HG03378 (cell line): ENCODE measurements around the gene CDX1.
A peak's percentile ranks its signal among the peaks of the same experiment; 100 is the strongest.

Experiments used
- ATAC-seq: cut with Tn5 transposase; IDR thresholded peaks from one replicate; pipeline ENCODE4 v1.9.1; 2021; ENCODE audit warnings: mild to moderate bottlenecking, moderate library complexity; ENCODE audit not compliant: unreplicated experiment

Gene CDX1

DNA sequence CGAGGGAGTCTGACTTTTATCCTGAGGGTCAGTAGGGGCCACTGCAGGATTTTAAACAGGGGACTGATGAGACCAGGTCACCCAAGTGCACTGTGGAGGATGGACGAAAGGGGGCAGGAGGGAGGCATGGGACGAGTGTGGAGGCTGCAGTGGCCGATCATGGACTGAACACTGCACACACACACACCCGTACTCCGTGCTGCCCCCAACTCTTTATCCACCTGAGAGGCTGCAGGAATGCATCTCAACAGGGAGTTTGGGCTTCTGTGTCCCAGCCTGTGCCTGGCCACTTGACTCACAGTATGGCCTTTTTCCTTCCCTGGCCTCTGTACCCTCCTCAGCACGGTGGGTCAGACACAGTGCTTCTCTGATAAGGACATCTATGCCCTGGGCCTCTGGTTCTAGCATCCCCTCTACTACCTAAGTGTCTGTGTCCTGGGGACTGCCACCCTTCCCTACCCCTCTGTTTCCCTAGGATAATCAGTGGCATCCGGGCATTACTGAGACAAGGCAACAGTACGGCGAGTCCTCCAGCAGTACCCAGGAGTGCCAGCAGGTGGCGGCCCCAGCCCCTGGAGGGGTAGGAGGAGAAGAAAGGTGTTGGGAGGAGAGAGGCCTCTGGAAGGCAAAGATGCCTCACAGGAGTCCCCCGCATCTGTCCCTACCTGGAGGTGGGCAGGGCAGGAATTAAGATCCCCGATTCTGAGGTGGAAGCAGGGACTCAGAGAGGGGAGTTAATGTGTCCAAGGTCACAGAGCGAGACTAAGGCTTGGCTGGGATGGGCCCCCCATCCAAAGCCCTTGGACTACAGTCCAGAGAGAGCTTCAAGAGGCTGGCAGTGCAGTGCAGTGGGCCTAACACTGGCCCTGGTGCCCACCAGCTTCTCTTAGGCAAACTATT, 5.1 kb upstream of the CDX1 start:
- peak; percentile 60 for ATAC-seq

DNA sequence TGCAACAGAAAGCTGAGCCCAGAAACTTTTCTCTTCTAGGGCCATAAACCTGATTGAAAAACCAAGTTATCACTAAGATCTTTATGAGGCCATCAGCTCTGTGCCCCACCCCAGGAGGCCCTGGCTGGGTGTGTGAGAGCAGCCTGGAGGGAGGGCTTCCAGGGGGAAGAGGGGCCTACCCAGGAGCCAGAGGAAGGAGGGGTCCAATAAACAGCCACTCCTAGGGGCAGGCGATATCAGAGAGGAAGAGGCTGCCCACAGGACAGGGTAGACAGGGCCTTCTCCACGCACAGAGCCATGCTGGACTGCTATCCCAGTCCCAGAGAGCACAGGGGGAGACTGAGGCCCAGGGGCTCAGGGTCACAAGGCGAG, 4.5 kb upstream of the CDX1 start:
- no peak for ATAC-seq

DNA sequence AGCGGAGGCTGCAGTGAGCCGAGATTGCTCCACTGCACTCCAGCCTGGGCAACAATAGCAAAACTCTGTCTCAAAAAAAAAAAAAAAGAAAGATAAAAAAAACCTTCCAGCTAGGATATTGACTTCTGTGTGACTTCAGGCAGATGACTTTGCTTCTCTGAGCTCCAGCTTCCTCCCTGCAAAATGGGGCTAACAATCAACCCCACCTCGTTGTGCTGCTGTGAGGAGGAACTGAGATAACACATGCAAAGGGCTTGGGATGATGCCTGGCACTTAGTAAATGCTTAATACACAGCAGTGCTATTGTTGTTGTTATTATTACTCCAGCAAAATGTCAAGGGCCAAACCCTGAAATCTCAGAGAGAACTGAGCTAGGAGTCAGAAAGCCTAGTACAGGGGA, 3.5 kb upstream of the CDX1 start:
- ATAC-seq = no peak

DNA sequence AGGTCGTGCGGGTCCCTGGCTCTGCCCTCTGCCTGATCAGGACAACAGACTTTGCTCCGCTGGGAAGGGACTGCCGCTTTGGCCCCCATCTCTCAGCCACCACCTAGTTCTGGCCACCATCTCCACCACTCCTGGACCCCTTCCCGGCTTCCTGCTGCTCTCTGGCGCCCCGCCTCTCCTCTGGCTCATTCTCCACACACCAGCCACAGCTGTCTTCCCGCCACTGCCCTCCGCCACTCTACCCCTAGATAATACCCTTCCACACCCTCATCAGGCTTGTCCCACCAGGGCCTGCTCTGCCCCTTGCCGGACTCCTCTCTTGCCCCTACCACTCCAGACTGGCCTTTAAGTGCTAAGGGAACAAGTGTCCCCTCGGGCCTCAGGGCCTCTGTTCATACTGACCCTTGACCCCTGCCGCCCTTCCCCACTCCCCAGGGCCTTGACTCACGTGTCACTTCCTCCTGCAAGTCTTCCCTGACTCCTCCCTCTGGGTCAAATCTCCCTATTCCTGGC, 3.0 kb upstream of the CDX1 start:
- no peak for ATAC-seq

DNA sequence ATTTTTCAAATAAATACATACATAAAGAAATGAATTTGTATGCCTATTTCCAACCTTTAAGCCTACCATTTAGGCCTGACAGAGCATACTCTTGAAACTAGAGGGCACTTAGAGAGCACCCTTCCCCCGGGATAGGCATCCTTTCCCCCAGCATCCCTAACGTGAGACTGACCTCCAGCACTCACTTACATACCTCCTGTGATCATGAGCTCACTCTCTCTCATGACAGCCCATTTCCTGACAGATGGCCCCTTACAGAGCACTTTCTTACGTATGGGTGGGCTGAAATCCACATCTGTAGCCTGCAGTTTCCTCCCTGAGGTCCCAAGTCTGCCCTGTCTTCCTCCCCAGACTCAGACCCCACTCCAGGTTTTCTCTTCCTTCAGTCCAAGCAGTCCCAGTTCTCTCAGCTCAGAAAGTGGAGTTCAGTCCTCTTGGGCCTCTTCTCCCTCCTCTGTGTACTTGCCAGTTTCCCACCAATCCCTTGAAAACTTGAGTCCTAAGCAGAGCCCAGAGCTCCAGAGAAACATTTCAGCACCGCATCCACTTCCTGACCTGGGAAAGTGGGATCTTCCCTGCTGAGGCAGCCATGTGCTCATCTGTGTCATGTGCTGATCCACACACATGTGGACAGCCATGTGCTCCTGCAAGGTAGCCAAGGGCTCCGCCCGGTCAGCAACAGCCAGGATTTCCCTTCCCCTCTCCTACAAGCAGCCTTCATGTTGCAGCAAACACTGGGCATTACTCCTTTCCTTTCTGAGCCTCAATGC, 2.2 kb upstream of the CDX1 start:
- no peak for ATAC-seq

DNA sequence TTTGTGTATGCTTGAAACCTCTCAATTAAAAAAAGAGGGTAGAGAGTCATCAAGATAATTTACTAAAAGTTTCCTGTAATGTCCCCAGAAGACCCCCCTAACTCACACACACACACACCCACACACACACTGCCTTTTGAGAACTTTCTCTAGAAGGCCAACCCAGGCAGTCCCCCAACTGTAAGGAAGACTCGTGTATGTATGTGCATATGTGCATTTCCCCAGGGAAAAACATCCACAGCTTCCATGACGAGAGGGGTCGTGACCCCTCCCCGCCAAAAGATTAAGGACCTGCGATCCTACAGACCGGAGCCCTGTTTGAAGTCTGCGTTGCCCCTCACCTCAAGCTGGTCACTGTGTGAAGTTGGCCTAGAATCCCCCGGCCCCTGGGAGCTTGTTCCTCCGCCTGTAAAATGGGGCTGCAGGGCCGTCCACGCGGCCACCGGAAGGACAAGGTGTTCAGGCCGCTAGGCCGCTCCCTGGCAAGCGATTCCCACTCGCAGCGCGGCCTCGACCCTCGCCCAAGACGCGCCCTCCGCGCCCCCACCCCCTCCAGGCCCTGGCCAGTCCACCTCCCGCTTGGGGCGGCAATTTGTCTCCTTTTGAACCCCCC, 435 bp upstream of the CDX1 start:
- no peak for ATAC-seq

DNA sequence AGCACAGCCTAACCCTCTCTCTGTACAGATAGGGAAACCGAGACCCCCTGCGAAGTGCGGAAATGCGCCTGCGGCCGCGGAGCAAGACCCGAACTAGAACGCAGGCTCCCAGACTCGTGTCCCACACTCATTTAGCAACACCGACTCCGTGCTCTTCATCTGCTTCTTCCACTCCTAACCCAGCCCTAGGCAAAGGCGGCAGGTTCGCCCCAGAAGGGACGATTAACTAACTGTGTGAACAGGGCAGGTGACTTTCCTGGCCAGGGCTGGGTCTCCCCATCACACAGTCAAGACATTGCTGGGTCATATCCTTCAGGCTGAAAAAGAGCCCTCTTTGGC, 903 bp downstream of the CDX1 start:
- no peak for ATAC-seq

DNA sequence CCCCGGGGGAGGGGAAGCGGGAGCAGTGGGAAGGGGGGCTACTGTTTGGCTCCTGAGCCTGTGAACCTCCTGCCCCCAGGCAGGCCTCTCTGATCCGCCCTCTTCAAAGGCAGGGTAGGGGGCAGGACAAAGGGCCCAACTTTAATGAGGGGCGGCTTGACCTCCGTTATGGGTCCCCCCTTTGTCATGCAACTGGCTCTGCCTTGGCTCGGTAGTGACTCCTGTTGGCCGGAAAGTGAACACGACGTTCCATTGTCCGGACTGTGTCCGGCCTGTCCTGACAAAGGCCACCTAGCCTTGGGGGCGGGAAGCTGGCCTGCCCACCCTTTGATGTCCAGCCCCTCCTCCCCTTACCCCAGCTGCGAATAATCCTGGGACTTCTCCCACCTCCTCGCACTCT, 1.3 kb downstream of the CDX1 start:
- no peak for ATAC-seq

DNA sequence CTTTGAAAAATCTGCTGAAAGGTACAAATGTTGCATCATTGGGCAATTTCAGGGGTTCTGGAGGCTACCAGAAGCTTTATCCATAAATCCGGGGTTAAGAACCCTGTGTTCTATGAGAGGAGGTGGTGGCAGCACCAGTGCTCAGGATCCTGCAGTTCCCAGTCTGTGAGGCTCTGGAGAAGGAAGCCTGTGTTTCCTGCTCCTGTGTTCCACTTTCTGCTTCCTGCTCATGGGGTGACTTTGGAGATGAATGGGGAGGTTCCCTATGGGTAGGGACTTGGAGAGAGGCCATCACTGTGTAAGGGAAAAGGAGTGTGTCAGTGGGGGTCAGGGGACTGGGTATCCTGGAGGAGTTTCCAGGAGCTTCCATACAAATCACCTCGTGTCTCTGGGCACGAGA, 2.3 kb downstream of the CDX1 start:
- no peak for ATAC-seq

DNA sequence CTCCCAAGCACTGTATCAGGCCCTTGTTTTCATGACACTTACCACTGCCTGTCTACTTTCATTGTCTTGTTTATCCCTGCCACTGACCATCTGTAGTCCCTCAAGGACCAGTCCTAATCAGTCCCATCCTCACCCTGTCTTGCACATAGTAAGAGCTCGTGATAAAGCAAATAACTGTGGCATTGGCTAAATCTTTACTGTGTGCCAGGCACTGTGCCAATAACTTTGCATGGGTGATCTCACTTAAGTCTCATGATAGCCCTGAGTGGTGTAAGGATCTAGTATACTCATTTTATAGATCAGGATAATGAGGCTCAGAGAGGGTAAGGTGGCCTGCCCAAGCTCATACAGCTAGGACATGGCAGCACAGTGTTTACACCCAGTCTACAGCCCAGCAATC, 5.6 kb downstream of the CDX1 start:
- no peak for ATAC-seq

DNA sequence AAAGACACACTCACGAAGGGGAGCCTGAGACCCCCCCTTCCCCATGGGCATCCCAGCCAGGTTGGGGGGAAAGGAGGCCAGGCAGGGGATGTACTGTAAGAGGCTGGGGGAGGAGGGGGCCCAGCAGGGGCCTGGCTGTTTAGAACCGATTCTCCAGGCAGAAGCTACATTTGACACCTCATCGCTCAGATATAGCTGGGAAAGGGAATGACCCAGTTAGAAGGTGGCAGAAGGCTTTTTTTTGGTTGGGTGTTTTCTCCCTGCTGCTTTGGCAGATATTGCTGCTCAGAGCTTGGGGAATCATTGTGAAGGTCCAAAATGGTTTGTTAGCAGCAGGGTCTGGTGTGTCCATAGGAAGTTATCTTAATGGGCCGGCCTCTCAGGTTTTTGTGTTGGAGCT, 6.0 kb downstream of the CDX1 start:
- no peak for ATAC-seq

DNA sequence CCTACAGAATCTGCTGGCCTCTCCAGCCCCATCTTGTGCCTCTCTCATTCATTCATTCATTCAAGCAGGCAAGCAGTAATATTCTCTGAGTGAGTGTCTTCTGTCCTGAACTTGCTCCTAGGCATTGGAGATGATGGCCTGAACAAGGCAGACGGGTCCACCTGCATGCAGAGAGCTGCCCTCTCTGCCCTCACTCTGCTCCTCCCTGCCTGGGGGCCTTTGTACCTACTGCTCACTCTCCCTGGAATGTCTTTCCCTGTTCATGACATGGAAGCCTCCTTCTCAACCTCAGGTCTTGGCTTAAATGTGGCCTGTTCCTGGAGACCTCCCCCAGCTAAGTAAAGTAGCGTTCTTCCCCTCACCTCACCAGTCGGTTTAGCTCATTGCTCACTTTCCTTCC, 6.6 kb downstream of the CDX1 start:
- no peak for ATAC-seq

DNA sequence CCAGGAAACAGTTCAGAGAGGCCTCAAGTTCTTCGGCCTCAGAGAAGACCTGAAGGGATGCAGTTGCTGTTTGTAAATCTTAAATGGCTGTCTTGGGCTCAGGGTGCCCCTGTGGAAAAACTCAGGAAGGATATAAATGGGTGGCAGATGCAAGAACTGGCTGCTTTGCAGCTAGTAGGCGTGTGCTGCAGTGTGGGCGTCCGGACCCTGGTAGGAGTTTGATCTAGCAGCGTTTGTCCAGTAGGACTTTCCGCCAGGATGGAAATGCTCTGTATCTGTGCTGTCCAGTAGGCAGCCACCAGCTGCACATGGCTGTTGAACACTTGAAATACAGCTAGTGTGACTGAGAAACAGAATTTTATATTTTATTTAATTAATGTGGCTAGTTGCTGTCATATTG, 7.7 kb downstream of the CDX1 start:
- ATAC-seq = no peak

DNA sequence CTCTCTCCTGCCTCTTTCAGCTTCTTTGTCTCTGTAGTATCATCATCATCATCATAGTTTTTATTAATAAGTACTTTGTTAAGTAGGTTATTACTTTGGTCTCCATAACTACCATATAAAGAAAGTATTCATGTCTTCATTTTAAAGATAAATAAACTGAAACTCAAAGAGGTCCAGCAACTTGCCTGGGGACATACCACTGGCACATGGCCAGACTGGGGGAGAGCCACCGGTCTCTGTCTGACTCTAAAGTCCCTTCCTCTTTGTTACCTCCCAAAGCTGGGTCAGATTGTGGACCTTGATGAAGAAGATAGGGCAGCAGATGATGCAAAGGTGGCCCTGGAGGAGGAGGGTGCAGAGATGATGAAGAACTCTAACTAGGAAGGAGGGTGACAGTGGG, 8.5 kb downstream of the CDX1 start:
- ATAC-seq = no peak

DNA sequence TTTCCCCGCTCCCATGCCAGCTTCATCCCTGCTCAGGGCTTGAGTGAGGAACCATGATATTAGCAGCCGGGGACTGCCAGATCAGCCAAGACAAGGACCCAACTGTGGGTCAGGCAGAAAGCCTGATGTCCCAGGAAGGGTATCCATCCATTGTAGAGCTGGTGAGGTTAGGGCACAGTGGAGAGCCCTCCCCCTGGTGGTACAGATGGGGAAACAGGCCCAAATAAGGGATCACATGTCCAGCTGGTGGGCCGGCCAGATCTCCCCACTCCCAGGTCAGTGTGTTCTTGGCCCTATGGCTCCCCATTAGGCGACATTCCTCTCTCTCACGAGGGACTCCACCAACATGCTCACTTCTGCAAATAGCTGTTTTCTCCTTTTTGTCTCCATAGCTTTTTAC, 9.0 kb downstream of the CDX1 start:
- ATAC-seq = no peak

DNA sequence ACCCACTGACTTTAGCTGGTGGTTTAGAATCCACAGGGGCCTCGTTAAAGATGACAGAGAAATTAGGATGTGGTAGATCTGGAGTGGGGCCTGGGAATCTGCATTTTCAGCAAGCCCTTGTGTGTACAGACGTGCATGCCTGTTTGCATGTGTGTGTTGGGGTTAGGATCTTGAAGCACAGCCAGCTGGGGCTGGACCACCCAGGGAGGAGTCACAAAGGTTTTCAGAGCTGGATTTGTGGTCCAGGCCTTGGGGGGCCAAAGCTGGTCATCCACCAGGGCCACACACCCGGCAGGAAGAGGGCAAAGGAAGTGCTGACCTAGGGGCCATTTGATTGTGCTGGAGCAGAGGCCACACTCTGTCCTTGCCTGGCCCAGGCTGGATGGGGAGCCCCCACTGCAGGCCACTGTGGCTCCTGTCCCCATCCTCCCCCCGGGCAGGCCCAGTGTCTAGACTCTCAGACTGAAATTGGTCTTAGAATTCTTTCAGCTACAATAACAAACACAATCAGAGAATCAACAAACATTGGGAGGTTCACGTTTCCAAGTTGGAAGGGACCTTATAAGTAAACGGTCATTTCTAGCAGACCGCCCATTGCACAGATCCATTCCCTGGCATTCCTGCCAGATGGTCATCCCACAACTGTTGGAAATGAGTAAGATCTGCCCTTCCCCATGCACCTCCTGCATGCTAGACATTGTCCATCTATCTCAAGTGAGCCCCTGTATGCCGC, 10.3 kb downstream of the CDX1 start:
- ATAC-seq = no peak

DNA sequence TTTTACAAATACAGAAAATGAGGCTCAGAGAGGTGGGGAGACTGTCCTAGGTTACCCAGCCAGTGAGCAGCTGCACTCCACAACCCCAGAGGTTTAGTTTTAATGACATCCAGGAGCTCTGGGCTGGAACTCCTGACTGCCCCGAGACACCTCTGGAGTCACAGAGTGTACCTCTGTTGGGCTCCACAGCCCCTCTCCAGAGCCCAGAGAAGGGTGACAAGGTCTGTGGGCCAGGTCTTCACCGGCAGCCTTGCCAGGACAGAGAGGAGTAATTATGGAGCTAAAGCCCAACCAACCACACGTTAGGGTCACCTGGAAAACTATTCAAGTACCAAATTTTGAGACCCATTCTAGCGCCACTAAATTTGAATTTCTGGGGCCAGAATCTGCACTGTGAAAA, 11.1 kb downstream of the CDX1 start:
- ATAC-seq = no peak

DNA sequence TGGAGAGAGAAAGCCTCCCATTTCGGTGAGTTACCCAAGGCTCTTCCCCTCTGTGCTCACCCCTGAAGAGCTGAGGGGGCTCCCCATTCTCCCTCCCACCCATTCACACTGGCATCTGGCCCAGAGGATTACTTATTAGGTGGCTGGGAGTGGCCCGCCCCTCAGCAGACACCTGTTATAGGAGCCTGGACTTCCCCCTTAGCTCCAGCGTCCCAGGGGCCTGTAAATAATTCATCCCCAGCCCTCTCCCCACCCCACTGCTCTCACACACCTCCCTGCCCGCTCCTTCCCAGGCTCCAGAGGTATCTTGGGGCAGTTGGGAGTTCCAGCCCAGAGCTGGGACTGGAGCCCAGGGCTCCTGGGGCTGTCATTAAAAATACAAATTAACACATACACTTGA, 11.7 kb downstream of the CDX1 start:
- no peak for ATAC-seq

DNA sequence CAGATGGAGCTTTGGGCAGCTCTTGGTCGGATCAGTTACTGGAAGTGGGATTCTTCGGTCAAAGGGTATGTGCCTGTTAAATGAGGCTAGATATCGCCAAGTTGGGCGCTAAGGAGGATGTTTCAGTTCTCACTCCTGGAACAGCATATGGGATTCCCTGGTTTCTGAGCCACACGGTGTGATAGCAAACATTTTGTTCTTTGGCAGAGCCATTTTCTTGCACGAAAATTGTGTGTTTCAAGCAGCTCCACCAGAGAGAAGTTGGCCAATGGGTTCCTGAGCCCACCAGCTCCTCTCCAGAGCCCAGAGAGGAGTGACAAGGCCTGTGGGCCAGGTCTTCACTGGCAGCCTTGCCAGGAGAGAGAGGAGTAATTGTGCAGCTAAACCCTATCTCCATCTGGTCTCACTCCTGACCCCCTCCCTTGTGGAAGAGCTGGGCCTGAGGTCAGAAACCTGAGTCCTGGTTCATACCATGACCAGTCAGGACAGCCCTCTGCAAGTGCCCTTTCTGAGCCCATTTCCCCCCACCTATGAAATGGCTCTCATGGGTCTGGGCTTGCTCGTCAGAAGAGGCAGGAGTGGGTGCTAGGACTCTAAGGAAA, 12.5 kb downstream of the CDX1 start:
- no peak for ATAC-seq

DNA sequence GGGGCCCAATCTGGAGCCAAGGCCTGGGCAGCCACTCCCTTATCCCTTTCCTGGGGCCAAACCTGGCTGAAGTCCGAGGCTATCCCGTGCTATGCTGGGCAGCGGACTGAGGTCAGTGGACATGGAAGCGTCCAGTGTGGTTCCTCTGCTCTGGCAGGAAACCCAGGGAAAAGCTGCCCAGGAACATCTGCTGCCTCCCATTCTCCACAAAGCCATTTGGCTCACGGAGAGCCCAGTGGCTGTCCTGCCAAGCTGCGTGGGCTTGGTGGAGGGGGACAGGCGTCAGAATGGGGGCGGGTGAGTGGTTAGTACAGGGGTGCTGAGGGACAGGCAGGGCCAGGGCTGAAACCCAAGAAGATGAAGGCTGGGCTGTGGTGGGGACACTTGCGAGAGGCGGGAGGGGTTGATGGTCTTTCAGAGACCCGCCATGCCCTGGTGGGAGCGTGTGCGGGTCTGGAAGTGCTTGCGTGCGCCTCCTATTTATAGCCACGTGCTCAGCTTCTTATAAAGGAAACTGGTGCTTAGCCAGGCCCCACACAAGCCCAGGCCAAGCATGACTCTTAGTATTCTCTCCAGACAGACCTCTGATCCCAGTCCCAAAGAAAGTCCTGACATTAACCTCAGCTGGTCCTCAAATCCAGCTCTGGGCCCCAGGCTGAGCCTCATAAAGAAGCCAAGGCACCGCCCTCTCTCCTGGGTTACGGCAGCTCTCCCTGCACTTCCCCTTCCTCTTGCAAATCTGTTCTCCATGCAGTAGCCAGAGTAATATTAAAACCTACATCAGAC, 13.9 kb downstream of the CDX1 start:
- ATAC-seq = no peak
